GM23338 (cell line): ENCODE data around the gene ADAMTS17. TPM values are rescaled to one million over a fixed set of nuclear protein-coding genes. Genes with fewer than 3 reads are reported as not detected.

ENCODE experiments used
- ATAC-seq: fragments of 200-7000 bp; cut with Tn5 transposase; 3 replicates; pipeline ENCODE4 v1.9.1; 2020
- DNase-seq: peaks from one replicate; pipeline ENCODE4 v3.0.0-alpha.2; 2015; ENCODE audit warnings: low spot score
- H2AFZ ChIP-seq: fragments of 200-600 bp; sonication (generic); 2 replicates; pipeline ENCODE4 v1.8.0; 2016; ENCODE audit warnings: antibody characterized with exemption, mild to moderate bottlenecking, moderate library complexity
- H3F3A ChIP-seq: fragments of 200-600 bp; sonication (generic); replicated peaks from 2 replicates; pipeline ENCODE4 v1.8.0; 2017; ENCODE audit warnings: antibody characterized with exemption, mixed run types, low read depth
- H3K27ac ChIP-seq: fragments of 200-600 bp; sonication (generic); 2 replicates; pipeline ENCODE4 v1.6.1; 2016; ENCODE audit warnings: low read depth
- H3K27me3 ChIP-seq: fragments of 200-600 bp; sonication (generic); 2 replicates; pipeline ENCODE4 v1.8.0; 2016; ENCODE audit warnings: mild to moderate bottlenecking, mixed run types, moderate library complexity; ENCODE audit not compliant: insufficient read depth
- H3K36me3 ChIP-seq: fragments of 200-600 bp; sonication (generic); 2 replicates; pipeline ENCODE4 v1.8.0; 2016; ENCODE audit warnings: mild to moderate bottlenecking; ENCODE audit not compliant: insufficient read depth
- H3K4me1 ChIP-seq: fragments of 200-600 bp; sonication (generic); 2 replicates; pipeline ENCODE4 v1.8.0; 2016; ENCODE audit warnings: mild to moderate bottlenecking, moderate library complexity; ENCODE audit not compliant: insufficient read depth
- H3K4me2 ChIP-seq: fragments of 200-600 bp; sonication (generic); 2 replicates; pipeline ENCODE4 v1.7.1; 2017; ENCODE audit warnings: mixed run types
- H3K4me3 ChIP-seq: fragments of 200-600 bp; sonication (generic); 2 replicates; pipeline ENCODE4 v1.6.1; 2016; ENCODE audit warnings: mixed run types
- H3K79me2 ChIP-seq: fragments of 200-600 bp; sonication (generic); replicated peaks from 2 replicates; pipeline ENCODE4 v1.8.0; 2017; ENCODE audit warnings: mild to moderate bottlenecking; ENCODE audit not compliant: insufficient read depth
- H3K9me2 ChIP-seq: fragments of 200-600 bp; sonication (generic); 2 replicates; pipeline ENCODE4 v1.8.0; 2017; ENCODE audit not compliant: insufficient read depth
- H4K20me1 ChIP-seq: fragments of 200-600 bp; sonication (generic); replicated peaks from 2 replicates; pipeline ENCODE4 v1.8.0; 2017; ENCODE audit warnings: mild to moderate bottlenecking; ENCODE audit not compliant: insufficient read depth
- H3K27ac Mint-ChIP-seq: 2 replicates; pipeline ENCODE4 v1.8.0; 2020; ENCODE audit warnings: inconsistent platforms, mild to moderate bottlenecking, moderate library complexity, mixed read lengths
- H3K27me3 Mint-ChIP-seq: 3 replicates; pipeline ENCODE4 v1.8.0; 2022; ENCODE audit warnings: low read depth, mild to moderate bottlenecking, moderate library complexity, mixed read lengths, inconsistent platforms; ENCODE audit not compliant: insufficient read depth, poor library complexity
- H3K36me3 Mint-ChIP-seq: 3 replicates; pipeline ENCODE4 v1.8.0; 2021; ENCODE audit warnings: low read depth, mild to moderate bottlenecking, inconsistent platforms, moderate library complexity, mixed read lengths
- H3K4me1 Mint-ChIP-seq: 3 replicates; pipeline ENCODE4 v1.8.0; 2020; ENCODE audit warnings: mild to moderate bottlenecking, inconsistent platforms, mixed read lengths
- H3K4me3 Mint-ChIP-seq: 3 replicates; pipeline ENCODE4 v1.8.0; 2021; ENCODE audit warnings: moderate library complexity, mild to moderate bottlenecking, inconsistent platforms, mixed read lengths
- H3K9me3 Mint-ChIP-seq: 3 replicates; pipeline ENCODE4 v1.8.0; 2020; ENCODE audit warnings: moderate library complexity, mild to moderate bottlenecking, inconsistent platforms, mixed read lengths
- CREB1 ChIP-seq: fragments of 250-450 bp; sonication (Bioruptor Pico); IDR thresholded peaks from 2 replicates; pipeline ENCODE4 v1.5.0; 2020; ENCODE audit warnings: low read depth, mild to moderate bottlenecking, moderate library complexity
- CTCF ChIP-seq, 2 experiments: fragments of 200-600 bp in 1 of 2; sonication (generic) in 1 of 2; conservative IDR thresholded peaks; 2 replicates each; pipeline versions ENCODE4 v1.5.1 to v1.6.1; 2016 to 2017; ENCODE audit warnings: antibody characterized with exemption in 2 of 2, low read depth in 2 of 2, mild to moderate bottlenecking in 2 of 2, moderate library complexity in 1 of 2
- ETS1 ChIP-seq: IDR thresholded peaks from 2 replicates; pipeline ENCODE4 v1.6.1; 2016; ENCODE audit warnings: antibody characterized with exemption
- EZH2phosphoT487 ChIP-seq: fragments of 200-600 bp; sonication (generic); IDR thresholded peaks from one replicate; pipeline ENCODE4 v1.8.1; 2018; ENCODE audit warnings: antibody characterized with exemption; ENCODE audit not compliant: unreplicated experiment
- JUNB ChIP-seq: IDR thresholded peaks from one replicate; pipeline ENCODE4 v1.6.1; 2016; ENCODE audit warnings: antibody characterized with exemption; ENCODE audit not compliant: unreplicated experiment
- NANOG ChIP-seq: IDR thresholded peaks from 2 replicates; pipeline ENCODE4 v1.6.1; 2016; ENCODE audit warnings: antibody characterized with exemption, borderline replicate concordance
- POLR2AphosphoS5 ChIP-seq: IDR thresholded peaks from 2 replicates; pipeline ENCODE4 v1.6.1; 2016; ENCODE audit warnings: antibody characterized with exemption, low read depth
- REST ChIP-seq: IDR thresholded peaks from one replicate; pipeline ENCODE4 v1.6.1; 2018; ENCODE audit warnings: antibody characterized with exemption; ENCODE audit not compliant: unreplicated experiment
- STAT1 ChIP-seq: IDR thresholded peaks from one replicate; pipeline ENCODE4 v1.6.1; 2016; ENCODE audit warnings: antibody characterized with exemption; ENCODE audit not compliant: unreplicated experiment
- ZNF114 ChIP-seq: fragments of 250-450 bp; sonication (Bioruptor Pico); IDR thresholded peaks from 2 replicates; pipeline ENCODE4 v1.5.0; 2020; ENCODE audit warnings: mild to moderate bottlenecking, moderate library complexity
- ZNF331 ChIP-seq: fragments of 250-450 bp; sonication (Bioruptor Pico); IDR thresholded peaks from 2 replicates; pipeline ENCODE4 v1.5.0; 2020; ENCODE audit warnings: low read depth, mild to moderate bottlenecking, moderate library complexity
- ZNF462 ChIP-seq: fragments of 250-450 bp; sonication (Bioruptor Pico); IDR thresholded peaks from 2 replicates; pipeline ENCODE4 v1.5.0; 2020; ENCODE audit warnings: mild to moderate bottlenecking, moderate library complexity
- polyA plus RNA-seq: library from polyadenylated mRNA; unstranded; fragments of >200 nt; fragmentation: Nextera tagmentation; extraction: Ambion mirVana; gene quantifications from 2 replicates; pipeline ENCODE4 v1.2.1, GENCODE V29; 2016
- total RNA-seq: library from RNA; depleted of rRNA; stranded (reverse); fragments of >200 nt; shearing (Covaris generic); gene quantifications from 2 replicates; pipeline ENCODE4 v1.2.3, GENCODE V29; 2014

The ADAMTS17 gene
- total and polyA plus RNA-seq, 2 experiments from 2014 or later = 0.60 to 3.8 TPM

- ATAC-seq = no peak
- DNase-seq = no peak
- Mint-ChIP-seq H3K36me3 (peaks cover 16% of the 10 kb centered on the region), H3K27ac (no peak overlapping the region), H3K9me3 (peaks cover 15% of the 10 kb centered on the region), H3K4me1 (no peaks in the 10 kb centered on the region), H3K4me3 (no peak overlapping the region), H3K27me3 (peaks cover 3% of the 10 kb centered on the region)
- Histone ChIP-seq H4K20me1 (no peaks in the 10 kb centered on the region), H3F3A (no peaks in the 10 kb centered on the region), H2AFZ (no peak overlapping the region), H3K27me3 (no peaks in the 10 kb centered on the region), H3K4me3 (no peak overlapping the region), H3K4me2 (no peak overlapping the region), H3K79me2 (no peaks in the 10 kb centered on the region), H3K36me3 (no peaks in the 10 kb centered on the region), H3K4me1 (no peaks in the 10 kb centered on the region), H3K9me2 (no peaks in the 10 kb centered on the region), H3K27ac (no peak overlapping the region)
- TF ChIP-seq ETS1 (no peak), REST (no peak), ZNF331 (CRISPR knock-in tag) (no peak), NANOG (no peak), EZH2phosphoT487 (no peak), CREB1 (CRISPR knock-in tag) (no peak), JUNB (no peak), ZNF462 (no peak), ZNF114 (CRISPR knock-in tag) (no peak), CTCF (conservative IDR thresholded peaks at IDR 0.05; ENCODE audit: low read depth in 2 of 2) (no peak), POLR2AphosphoS5 (no peak), STAT1 (no peak)
Observed at GRCh38 chr15:100032358-100033085, 309.3 kb downstream of the ADAMTS17 start.
